IMR-90 (cell line): Measurements from ENCODE around the gene PTCD2. TPM values are rescaled to one million over a fixed set of nuclear protein-coding genes. Genes with fewer than 3 reads are reported as not detected.
A peak's percentile ranks its signal among the peaks of the same experiment; 100 is the strongest.

Source experiments
- ATAC-seq: fragments of 200-7000 bp; cut with Tn5 transposase; 2 replicates; pipeline ENCODE4 v1.9.1; 2020; ENCODE audit warnings: low read depth, mild to moderate bottlenecking, moderate library complexity
- BruUV-seq: library from RNA; stranded (reverse); fragments of 400-500 nt; replicated peaks from 2 replicates; lab custom pipeline; 2021; lab: Mats Ljungman, UMichigan
- CTCF ChIA-PET: fragments of 300-600 bp; formaldehyde crosslinking; extraction: SDS; loops from one replicate; lab custom pipeline; 2021; ENCODE audit warnings: antibody characterized with exemption; lab: Yijun Ruan, JAX
- POLR2A ChIA-PET: fragments of 300-600 bp; sonication (Branson Sonifier 250); formaldehyde crosslinking; loops from one replicate; lab custom pipeline; 2022; ENCODE audit warnings: antibody characterized with exemption; ENCODE audit not compliant: unreplicated experiment; lab: Charles Lee
- DNase-seq: peaks from one replicate; pipeline ENCODE4 v3.0.0; 2013
- H2AFZ ChIP-seq: replicated peaks from 2 replicates; pipeline ENCODE3; 2013; ENCODE audit warnings: low read length, mild to moderate bottlenecking; ENCODE audit not compliant: poor library complexity
- H2AK5ac ChIP-seq: 2 replicates; pipeline ENCODE4 v1.6.1; 2013; ENCODE audit warnings: low read depth, low read length, inconsistent platforms
- H2AK9ac ChIP-seq: replicated peaks from 2 replicates; pipeline ENCODE3; 2013; ENCODE audit warnings: mild to moderate bottlenecking, low read depth, low read length, moderate library complexity; ENCODE audit not compliant: poor library complexity
- H2BK120ac ChIP-seq: 2 replicates; pipeline ENCODE4 v1.6.1; 2013; ENCODE audit warnings: low read depth, low read length, inconsistent platforms
- H2BK15ac ChIP-seq: 3 replicates; pipeline ENCODE4 v1.6.1; 2013; ENCODE audit warnings: low read depth, low read length, inconsistent platforms
- H2BK20ac ChIP-seq: 2 replicates; pipeline ENCODE4 v1.6.1; 2013; ENCODE audit warnings: low read depth, mild to moderate bottlenecking, inconsistent platforms, low read length, moderate library complexity
- H2BK5ac ChIP-seq: 2 replicates; pipeline ENCODE4 v1.6.1; 2013; ENCODE audit warnings: mild to moderate bottlenecking, low read depth, low read length, inconsistent platforms; ENCODE audit not compliant: poor library complexity, severe bottlenecking
- H3K14ac ChIP-seq: replicated peaks from 2 replicates; pipeline ENCODE4 v1.6.1; 2013; ENCODE audit warnings: low read depth, low read length, inconsistent platforms
- H3K18ac ChIP-seq: 2 replicates; pipeline ENCODE4 v1.6.1; 2013; ENCODE audit warnings: low read depth, low read length, control low read depth
- H3K23ac ChIP-seq: 2 replicates; pipeline ENCODE4 v1.6.1; 2013; ENCODE audit warnings: low read depth, low read length, inconsistent platforms
- H3K27ac ChIP-seq: 2 replicates; pipeline ENCODE4 v1.5.1; 2013; ENCODE audit warnings: mild to moderate bottlenecking, control low read depth, low read length; ENCODE audit not compliant: insufficient read depth
- H3K27me3 ChIP-seq: 2 replicates; pipeline ENCODE4 v1.6.1; 2013; ENCODE audit warnings: low read length; ENCODE audit not compliant: control insufficient read depth, insufficient read depth
- H3K36me3 ChIP-seq: 2 replicates; pipeline ENCODE4 v1.6.1; 2013; ENCODE audit warnings: low read length, mixed read lengths; ENCODE audit not compliant: control insufficient read depth, insufficient read depth
- H3K4ac ChIP-seq: 2 replicates; pipeline ENCODE4 v1.6.1; 2013; ENCODE audit warnings: low read depth, low read length, inconsistent platforms
- H3K4me1 ChIP-seq: 2 replicates; pipeline ENCODE4 v1.6.1; 2013; ENCODE audit warnings: low read length, mixed read lengths; ENCODE audit not compliant: control insufficient read depth, insufficient read depth
- H3K4me2 ChIP-seq: 2 replicates; pipeline ENCODE4 v1.6.1; 2013; ENCODE audit warnings: low read depth, mild to moderate bottlenecking, control low read depth, low read length, moderate library complexity
- H3K4me3 ChIP-seq: 2 replicates; pipeline ENCODE4 v1.5.1; 2013; ENCODE audit warnings: low read depth, mild to moderate bottlenecking, control low read depth, low read length, moderate library complexity; ENCODE audit not compliant: insufficient read depth
- H3K56ac ChIP-seq: 2 replicates; pipeline ENCODE4 v1.6.1; 2013; ENCODE audit warnings: low read length, inconsistent platforms; ENCODE audit not compliant: insufficient read depth; ENCODE audit errors: extremely low read depth
- H3K79me1 ChIP-seq, 2 experiments: 2 replicates each; pipeline ENCODE4 v1.6.1; 2013; ENCODE audit warnings: low read length in 2 of 2, inconsistent platforms in 1 of 2, low read depth in 1 of 2
- H3K9ac ChIP-seq: 2 replicates; pipeline ENCODE4 v1.6.1; 2013; ENCODE audit warnings: low read depth, low read length, control low read depth
- H3K9me1 ChIP-seq: 2 replicates; pipeline ENCODE4 v1.6.1; 2013; ENCODE audit warnings: low read length, inconsistent platforms; ENCODE audit not compliant: insufficient read depth
- H3K9me3 ChIP-seq: 2 replicates; pipeline ENCODE4 v1.6.1; 2013; ENCODE audit warnings: low read length; ENCODE audit not compliant: control insufficient read depth, insufficient read depth
- H4K20me1 ChIP-seq: 2 replicates; pipeline ENCODE4 v1.6.1; 2013; ENCODE audit warnings: low read length, inconsistent platforms; ENCODE audit not compliant: insufficient read depth
- H4K5ac ChIP-seq: 2 replicates; pipeline ENCODE4 v1.6.1; 2013; ENCODE audit warnings: mild to moderate bottlenecking, low read depth, low read length, control low read depth
- H4K8ac ChIP-seq, 2 experiments: 2 replicates each; pipeline ENCODE4 v1.6.1; 2013; ENCODE audit warnings: low read depth in 2 of 2, low read length in 2 of 2, control low read depth in 1 of 2, inconsistent platforms in 1 of 2
- H4K91ac ChIP-seq: 2 replicates; pipeline ENCODE4 v1.6.1; 2013; ENCODE audit warnings: low read depth, low read length, inconsistent platforms; ENCODE audit not compliant: insufficient read depth
- BHLHE40 ChIP-seq: fragments of 150-350 bp; IDR thresholded peaks from 2 replicates; pipeline ENCODE4 v1.6.1; 2016; ENCODE audit warnings: mild to moderate bottlenecking, low read depth, low read length
- CEBPB ChIP-seq: IDR thresholded peaks from 2 replicates; pipeline ENCODE4 v1.6.1; 2012; ENCODE audit warnings: low read depth, low read length, improper control_type of control experiment
- CHD1 ChIP-seq: IDR thresholded peaks from 2 replicates; pipeline ENCODE4 v1.6.1; 2012; ENCODE audit warnings: low read depth, low read length, improper control_type of control experiment
- ELK1 ChIP-seq: fragments of 150-350 bp; IDR thresholded peaks from 2 replicates; pipeline ENCODE4 v1.6.1; 2016; ENCODE audit warnings: low read depth, mild to moderate bottlenecking, low read length, moderate library complexity, borderline replicate concordance
- FOS ChIP-seq: fragments of 150-350 bp; IDR thresholded peaks from 2 replicates; pipeline ENCODE4 v1.6.1; 2016; ENCODE audit warnings: low read depth, low read length
- MAFK ChIP-seq: IDR thresholded peaks from 2 replicates; pipeline ENCODE4 v1.6.1; 2012; ENCODE audit warnings: low read depth, low read length, improper control_type of control experiment
- MAZ ChIP-seq: IDR thresholded peaks from 2 replicates; pipeline ENCODE4 v1.6.1; 2012; ENCODE audit warnings: low read depth, mild to moderate bottlenecking, low read length, improper control_type of control experiment, moderate library complexity, borderline replicate concordance
- MXI1 ChIP-seq: IDR thresholded peaks from 2 replicates; pipeline ENCODE4 v1.6.1; 2012; ENCODE audit warnings: low read depth, mild to moderate bottlenecking, low read length, moderate library complexity, borderline replicate concordance
- NFE2L2 ChIP-seq: fragments of 150-350 bp; IDR thresholded peaks from 2 replicates; pipeline ENCODE4 v1.6.1; 2016; ENCODE audit warnings: low read depth, mild to moderate bottlenecking, low read length
- POLR2A ChIP-seq: IDR thresholded peaks from 2 replicates; pipeline ENCODE4 v1.6.1; 2012; ENCODE audit warnings: mild to moderate bottlenecking, low read depth, low read length
- RAD21 ChIP-seq: IDR thresholded peaks from 2 replicates; pipeline ENCODE4 v1.6.1; 2012; ENCODE audit warnings: low read length, improper control_type of control experiment
- RCOR1 ChIP-seq: IDR thresholded peaks from 2 replicates; pipeline ENCODE4 v1.6.1; 2012; ENCODE audit warnings: mild to moderate bottlenecking, low read length, improper control_type of control experiment; ENCODE audit not compliant: insufficient replicate concordance
- RFX5 ChIP-seq: IDR thresholded peaks from 2 replicates; pipeline ENCODE4 v1.8.0; 2012; ENCODE audit warnings: low read depth, mild to moderate bottlenecking, low read length, moderate library complexity
- SMC3 ChIP-seq: fragments of 150-350 bp; IDR thresholded peaks from 2 replicates; pipeline ENCODE4 v1.6.1; 2016; ENCODE audit warnings: low read depth, mild to moderate bottlenecking, antibody characterized with exemption, low read length, moderate library complexity
- USF2 ChIP-seq: fragments of 150-350 bp; IDR thresholded peaks from 2 replicates; pipeline ENCODE4 v1.6.1; 2017; ENCODE audit warnings: mild to moderate bottlenecking, antibody characterized with exemption, low read length, low read depth
- WGBS, 2 experiments: methylation state at CpG; one replicate each; pipeline versions ENCODE4 v1.1.5 to v1.1.7; 2013; ENCODE audit warnings: missing lambda C conversion rate in 2 of 2; ENCODE audit not compliant: insufficient read length in 1 of 2; ENCODE audit errors: extremely low coverage in 2 of 2; 5-methylcytosine and 5-hydroxymethylcytosine counted together
- dilution Hi-C: fragments of 300-500 bp; cut with HindIII; formaldehyde crosslinking; loops from one replicate; pipeline ENCODE4 v1.14.3; 2018; ENCODE audit warnings: low sequenced_read_pairs; ENCODE audit not compliant: unreplicated experiment
- in situ Hi-C: fragments of 300-500 bp; cut with MboI; formaldehyde crosslinking; loops from 3 replicates; pipeline ENCODE4 v1.14.3; 2019; ENCODE audit warnings: low sequenced_read_pairs, inconsistent platforms, mixed read lengths
- intact Hi-C: fragments of 100-400 bp; cut with micrococcal nuclease; formaldehyde crosslinking; loops from 2 replicates; pipeline ENCODE4 v1.10.0; 2022
- polyA plus RNA-seq, 3 experiments: library from polyadenylated mRNA; depleted of rRNA; stranded (reverse); fragments of >200 nt; gene quantifications; 2 replicates each; pipeline ENCODE4 v1.2.3, GENCODE V29; 2012; ENCODE audit warnings: low replicate concordance in 1 of 3
- total RNA-seq: library from RNA; depleted of rRNA; stranded (reverse); fragments of >200 nt; gene quantifications from 2 replicates; pipeline ENCODE4 v1.2.3, GENCODE V29; 2012
- TF ChIP-seq, protein P1 (sequence below): conservative IDR thresholded peaks from 2 replicates; pipeline ENCODE4 v1.5.1; 2012; ENCODE audit warnings: mild to moderate bottlenecking, low read depth, low read length, improper control_type of control experiment

PTCD2 gene
- total and polyA plus RNA-seq, 2 of the 4 experiments (the other 2 are of a cell fraction) = 6.5 to 9.9 TPM

- H3K27me3 ChIP-seq = no peaks in the 10 kb centered on the region
- no peak overlapping the region for H3K23ac ChIP-seq
- H4K5ac ChIP-seq = no peak overlapping the region
- no peak overlapping the region; the same call in 1 of the 2 replicates for H3K4me2 ChIP-seq
- ChIA-PET CTCF (interaction anchor here (0.6 to 0.8 kb wide), 2 partner anchors 132 to 374 kb away, joined by 3 to 4 read pairs; no protein-coding TSS in a partner anchor), POLR2A (interaction anchor here (1.0 kb wide), 1 partner anchor 115 kb away, joined by 4 read pairs; no protein-coding TSS in a partner anchor)
- no peak overlapping the region for H2BK120ac ChIP-seq
- peak; percentile 55 for ATAC-seq
- peaks cover 10% of the 10 kb centered on the region; the same call in 1 of the 2 replicates for H3K9me1 ChIP-seq
- BruUV-seq = no TSS peak
- WGBS, 2 experiments = no CpG with 5 or more reads among the region's 1 CpG
- H3K79me1 ChIP-seq = no peaks in the 10 kb centered on the region
- H3K4me1 ChIP-seq = peaks cover 4% of the 10 kb centered on the region; the same call in 1 of the 2 replicates
- DNase-seq = peak; percentile 46
- H2BK5ac ChIP-seq = peak overlapping the region; percentile 62
- no peak overlapping the region for H3K27ac ChIP-seq
- no peak for TF ChIP-seq MXI1
- TF ChIP-seq NFE2L2 = no peak
- TF ChIP-seq USF2 = no peak
- no peak for TF ChIP-seq ELK1
- no peak for TF ChIP-seq FOS
- TF ChIP-seq MAFK = no peak
- no peak for TF ChIP-seq CEBPB
- no peak for TF ChIP-seq SMC3
- TF ChIP-seq BHLHE40 = no peak
- TF ChIP-seq, protein P1, sequence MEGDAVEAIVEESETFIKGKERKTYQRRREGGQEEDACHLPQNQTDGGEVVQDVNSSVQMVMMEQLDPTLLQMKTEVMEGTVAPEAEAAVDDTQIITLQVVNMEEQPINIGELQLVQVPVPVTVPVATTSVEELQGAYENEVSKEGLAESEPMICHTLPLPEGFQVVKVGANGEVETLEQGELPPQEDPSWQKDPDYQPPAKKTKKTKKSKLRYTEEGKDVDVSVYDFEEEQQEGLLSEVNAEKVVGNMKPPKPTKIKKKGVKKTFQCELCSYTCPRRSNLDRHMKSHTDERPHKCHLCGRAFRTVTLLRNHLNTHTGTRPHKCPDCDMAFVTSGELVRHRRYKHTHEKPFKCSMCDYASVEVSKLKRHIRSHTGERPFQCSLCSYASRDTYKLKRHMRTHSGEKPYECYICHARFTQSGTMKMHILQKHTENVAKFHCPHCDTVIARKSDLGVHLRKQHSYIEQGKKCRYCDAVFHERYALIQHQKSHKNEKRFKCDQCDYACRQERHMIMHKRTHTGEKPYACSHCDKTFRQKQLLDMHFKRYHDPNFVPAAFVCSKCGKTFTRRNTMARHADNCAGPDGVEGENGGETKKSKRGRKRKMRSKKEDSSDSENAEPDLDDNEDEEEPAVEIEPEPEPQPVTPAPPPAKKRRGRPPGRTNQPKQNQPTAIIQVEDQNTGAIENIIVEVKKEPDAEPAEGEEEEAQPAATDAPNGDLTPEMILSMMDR = no peak
- no peak for TF ChIP-seq MAZ
- no peak for TF ChIP-seq RCOR1
- TF ChIP-seq CHD1 = no peak
- TF ChIP-seq RFX5 = no peak
- no peak for TF ChIP-seq RAD21
- no peak for TF ChIP-seq POLR2A
- no peak overlapping the region for H2AK9ac ChIP-seq
- no peak overlapping the region for H3K14ac ChIP-seq
- no peaks in the 10 kb centered on the region for H3K36me3 ChIP-seq
- no peak overlapping the region for H4K91ac ChIP-seq
- intact Hi-C loops (no loop called here), in situ Hi-C loops (no loop called here), dilution Hi-C loops (no loop called here)
- H3K4me3 ChIP-seq = no peak overlapping the region
- no peak overlapping the region for H3K56ac ChIP-seq
- H3K18ac ChIP-seq = no peak overlapping the region
- H3K9me3 ChIP-seq = no peaks in the 10 kb centered on the region
- H4K8ac ChIP-seq = no peak overlapping the region
- peak overlapping the region; percentile 6; the same call in 1 of the 3 replicates for H2BK15ac ChIP-seq
- H2AFZ ChIP-seq = no peak overlapping the region
- H4K20me1 ChIP-seq = no peaks in the 10 kb centered on the region
- H3K4ac ChIP-seq = no peak overlapping the region
- no peak overlapping the region for H2BK20ac ChIP-seq
- no peak overlapping the region for H2AK5ac ChIP-seq
- H3K9ac ChIP-seq = no peak overlapping the region
Measured at GRCh38 chr5:72392326-72392733, 72.2 kb downstream of the PTCD2 start.
